GM12878 (cell line): ENCODE data around the gene DPPA4.

Experiments used
- CHD2 ChIP-seq: IDR thresholded peaks from 2 replicates; pipeline ENCODE4 v1.6.1; 2011; ENCODE audit warnings: low read depth, low read length, improper control_type of control experiment, borderline replicate concordance
- EZH2 ChIP-seq: IDR thresholded peaks from 2 replicates; pipeline ENCODE4 v1.6.1; 2012; ENCODE audit warnings: low read depth, mild to moderate bottlenecking, control low read depth, inconsistent platforms, low read length, borderline replicate concordance; ENCODE audit not compliant: control insufficient read depth
- GABPA ChIP-seq: IDR thresholded peaks from 2 replicates; pipeline ENCODE4 v1.6.1; 2014; ENCODE audit warnings: antibody characterized with exemption, low read depth, mild to moderate bottlenecking, inconsistent platforms
- IKZF1 ChIP-seq: fragments of 450-650 bp; conservative IDR thresholded peaks from 2 replicates; pipeline ENCODE4 v1.6.1; 2017; ENCODE audit warnings: antibody characterized with exemption, mild to moderate bottlenecking
- POLR2A ChIP-seq: IDR thresholded peaks from 2 replicates; pipeline ENCODE4 v1.6.1; 2011; ENCODE audit warnings: low read depth, mild to moderate bottlenecking, low read length
- POLR2AphosphoS2 ChIP-seq: IDR thresholded peaks from 2 replicates; pipeline ENCODE4 v1.6.1; 2011; ENCODE audit warnings: low read depth, mild to moderate bottlenecking, low read length, improper control_type of control experiment, moderate library complexity
- TF ChIP-seq, protein P1 (sequence below): fragments of 450-650 bp; IDR thresholded peaks from 2 replicates; pipeline ENCODE4 v1.6.1; 2018; ENCODE audit warnings: borderline replicate concordance, mild to moderate bottlenecking; ENCODE audit not compliant: partially characterized antibody
- TF ChIP-seq, protein P2 (sequence below), 3 experiments: IDR thresholded peaks in 2 of 3; conservative IDR thresholded peaks in 1 of 3; 2 replicates each; pipeline ENCODE4 v1.5.1; 2011; ENCODE audit warnings: low read depth in 3 of 3, low read length in 3 of 3, mild to moderate bottlenecking in 3 of 3, control low read depth in 2 of 3, moderate library complexity in 2 of 3, inconsistent platforms in 1 of 3, mixed read lengths in 1 of 3; ENCODE audit not compliant: control insufficient read depth in 2 of 3, insufficient read depth in 1 of 3; ENCODE audit errors: extremely low read depth in 1 of 3

DNA sequence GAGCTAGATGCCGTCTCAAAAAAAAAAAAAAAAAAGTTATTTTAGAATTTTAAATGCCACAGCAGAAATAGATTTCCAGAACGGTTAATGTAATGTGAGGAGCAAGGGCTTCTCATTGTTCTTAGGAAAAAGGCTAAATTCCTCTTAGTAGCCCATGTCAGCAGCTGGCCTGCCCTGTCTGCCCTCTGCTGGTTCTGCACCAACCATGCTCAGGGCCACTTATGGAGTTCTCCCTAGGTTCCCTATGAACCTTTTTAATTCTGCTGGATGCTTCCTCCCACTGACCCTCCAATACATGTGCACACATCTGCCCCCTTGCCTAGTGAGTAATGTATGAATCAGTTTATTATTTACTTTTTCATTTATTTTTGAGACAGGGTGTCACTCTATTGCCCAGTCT lies 32.2 kb upstream of the DPPA4 start:
- TF ChIP-seq POLR2A (no peak), IKZF1 (no peak), POLR2AphosphoS2 (no peak), CHD2 (no peak), GABPA (no peak), EZH2 (no peak)
- TF ChIP-seq, protein P1, sequence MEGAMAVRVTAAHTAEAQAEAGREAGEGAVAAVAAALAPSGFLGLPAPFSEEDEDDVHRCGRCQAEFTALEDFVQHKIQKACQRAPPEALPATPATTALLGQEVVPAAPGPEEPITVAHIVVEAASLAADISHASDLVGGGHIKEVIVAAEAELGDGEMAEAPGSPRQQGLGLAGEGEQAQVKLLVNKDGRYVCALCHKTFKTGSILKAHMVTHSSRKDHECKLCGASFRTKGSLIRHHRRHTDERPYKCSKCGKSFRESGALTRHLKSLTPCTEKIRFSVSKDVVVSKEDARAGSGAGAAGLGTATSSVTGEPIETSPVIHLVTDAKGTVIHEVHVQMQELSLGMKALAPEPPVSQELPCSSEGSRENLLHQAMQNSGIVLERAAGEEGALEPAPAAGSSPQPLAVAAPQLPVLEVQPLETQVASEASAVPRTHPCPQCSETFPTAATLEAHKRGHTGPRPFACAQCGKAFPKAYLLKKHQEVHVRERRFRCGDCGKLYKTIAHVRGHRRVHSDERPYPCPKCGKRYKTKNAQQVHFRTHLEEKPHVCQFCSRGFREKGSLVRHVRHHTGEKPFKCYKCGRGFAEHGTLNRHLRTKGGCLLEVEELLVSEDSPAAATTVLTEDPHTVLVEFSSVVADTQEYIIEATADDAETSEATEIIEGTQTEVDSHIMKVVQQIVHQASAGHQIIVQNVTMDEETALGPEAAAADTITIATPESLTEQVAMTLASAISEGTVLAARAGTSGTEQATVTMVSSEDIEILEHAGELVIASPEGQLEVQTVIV, result no peak
- TF ChIP-seq, protein P2, sequence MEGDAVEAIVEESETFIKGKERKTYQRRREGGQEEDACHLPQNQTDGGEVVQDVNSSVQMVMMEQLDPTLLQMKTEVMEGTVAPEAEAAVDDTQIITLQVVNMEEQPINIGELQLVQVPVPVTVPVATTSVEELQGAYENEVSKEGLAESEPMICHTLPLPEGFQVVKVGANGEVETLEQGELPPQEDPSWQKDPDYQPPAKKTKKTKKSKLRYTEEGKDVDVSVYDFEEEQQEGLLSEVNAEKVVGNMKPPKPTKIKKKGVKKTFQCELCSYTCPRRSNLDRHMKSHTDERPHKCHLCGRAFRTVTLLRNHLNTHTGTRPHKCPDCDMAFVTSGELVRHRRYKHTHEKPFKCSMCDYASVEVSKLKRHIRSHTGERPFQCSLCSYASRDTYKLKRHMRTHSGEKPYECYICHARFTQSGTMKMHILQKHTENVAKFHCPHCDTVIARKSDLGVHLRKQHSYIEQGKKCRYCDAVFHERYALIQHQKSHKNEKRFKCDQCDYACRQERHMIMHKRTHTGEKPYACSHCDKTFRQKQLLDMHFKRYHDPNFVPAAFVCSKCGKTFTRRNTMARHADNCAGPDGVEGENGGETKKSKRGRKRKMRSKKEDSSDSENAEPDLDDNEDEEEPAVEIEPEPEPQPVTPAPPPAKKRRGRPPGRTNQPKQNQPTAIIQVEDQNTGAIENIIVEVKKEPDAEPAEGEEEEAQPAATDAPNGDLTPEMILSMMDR (IDR thresholded peaks at IDR 0.05 in 2 of 3, conservative IDR thresholded peaks at IDR 0.05 in 1 of 3; ENCODE audit: control insufficient read depth in 2 of 3, extremely low read depth in 1 of 3, insufficient read depth in 1 of 3, low read depth in 3 of 3, low read length in 3 of 3), result no peak
